ENCODE results near the gene F2RL1.

The F2RL1 gene

DNA sequence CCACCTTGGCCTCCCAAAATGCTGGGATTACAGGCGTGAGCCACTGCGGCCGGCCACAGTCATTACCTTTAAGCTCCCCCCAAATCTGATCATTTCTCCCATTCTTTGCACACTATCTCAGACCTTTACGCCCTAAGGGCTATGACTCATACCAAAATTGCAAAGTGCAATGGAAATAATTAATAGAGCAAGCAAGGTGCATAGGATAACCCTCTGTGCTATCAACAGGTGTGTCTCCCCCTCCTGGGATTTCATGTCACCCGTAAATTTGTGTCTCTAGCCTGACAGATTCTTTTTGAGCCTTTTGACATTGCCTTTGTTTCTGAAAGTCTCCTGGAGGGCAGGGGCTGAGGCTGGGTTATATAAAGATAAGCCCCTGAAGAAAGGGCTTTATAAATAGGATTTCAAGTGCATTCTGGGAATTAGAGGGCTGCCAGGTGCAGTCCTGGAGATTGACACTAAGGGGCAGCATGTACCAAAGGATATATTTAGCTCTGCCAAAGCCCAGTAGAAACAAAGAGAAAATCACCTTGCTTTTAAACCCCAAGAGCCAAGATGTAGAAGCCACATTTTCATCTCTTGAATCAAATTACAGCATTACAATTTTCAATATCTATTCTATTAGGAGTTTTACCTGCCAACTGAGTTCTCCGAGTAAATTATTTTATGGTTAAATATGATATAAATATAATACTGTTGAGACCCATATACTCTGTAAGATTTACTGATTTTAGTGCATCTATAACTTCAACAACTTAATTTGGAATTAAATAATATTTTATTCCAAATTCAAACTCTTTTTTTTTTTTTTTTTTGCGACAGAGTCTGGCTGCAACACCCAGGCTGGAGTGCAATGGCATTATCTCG lies 49.2 kb downstream of the F2RL1 start:
- TF ChIP-seq SIN3A (IDR thresholded peaks at IDR 0.05; ENCODE audit: borderline replicate concordance, insufficient read depth, low read length) (no peak), FOXP2 (optimal IDR thresholded peaks at IDR 0.05; ENCODE audit: borderline replicate concordance, extremely low read depth, extremely low read length, insufficient read depth) (no peak), POLR2AphosphoS5 (IDR thresholded peaks at IDR 0.05; ENCODE audit: low read depth, low read length) (no peak), TAF1 (IDR thresholded peaks at IDR 0.05; ENCODE audit: borderline replicate concordance, insufficient read depth, low read length) (no peak)
- TF ChIP-seq, protein P1, sequence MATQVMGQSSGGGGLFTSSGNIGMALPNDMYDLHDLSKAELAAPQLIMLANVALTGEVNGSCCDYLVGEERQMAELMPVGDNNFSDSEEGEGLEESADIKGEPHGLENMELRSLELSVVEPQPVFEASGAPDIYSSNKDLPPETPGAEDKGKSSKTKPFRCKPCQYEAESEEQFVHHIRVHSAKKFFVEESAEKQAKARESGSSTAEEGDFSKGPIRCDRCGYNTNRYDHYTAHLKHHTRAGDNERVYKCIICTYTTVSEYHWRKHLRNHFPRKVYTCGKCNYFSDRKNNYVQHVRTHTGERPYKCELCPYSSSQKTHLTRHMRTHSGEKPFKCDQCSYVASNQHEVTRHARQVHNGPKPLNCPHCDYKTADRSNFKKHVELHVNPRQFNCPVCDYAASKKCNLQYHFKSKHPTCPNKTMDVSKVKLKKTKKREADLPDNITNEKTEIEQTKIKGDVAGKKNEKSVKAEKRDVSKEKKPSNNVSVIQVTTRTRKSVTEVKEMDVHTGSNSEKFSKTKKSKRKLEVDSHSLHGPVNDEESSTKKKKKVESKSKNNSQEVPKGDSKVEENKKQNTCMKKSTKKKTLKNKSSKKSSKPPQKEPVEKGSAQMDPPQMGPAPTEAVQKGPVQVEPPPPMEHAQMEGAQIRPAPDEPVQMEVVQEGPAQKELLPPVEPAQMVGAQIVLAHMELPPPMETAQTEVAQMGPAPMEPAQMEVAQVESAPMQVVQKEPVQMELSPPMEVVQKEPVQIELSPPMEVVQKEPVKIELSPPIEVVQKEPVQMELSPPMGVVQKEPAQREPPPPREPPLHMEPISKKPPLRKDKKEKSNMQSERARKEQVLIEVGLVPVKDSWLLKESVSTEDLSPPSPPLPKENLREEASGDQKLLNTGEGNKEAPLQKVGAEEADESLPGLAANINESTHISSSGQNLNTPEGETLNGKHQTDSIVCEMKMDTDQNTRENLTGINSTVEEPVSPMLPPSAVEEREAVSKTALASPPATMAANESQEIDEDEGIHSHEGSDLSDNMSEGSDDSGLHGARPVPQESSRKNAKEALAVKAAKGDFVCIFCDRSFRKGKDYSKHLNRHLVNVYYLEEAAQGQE (IDR thresholded peaks at IDR 0.05; ENCODE audit: insufficient read depth in 1 of 2, low read depth in 2 of 2, low read length in 2 of 2), result no peak

DNA sequence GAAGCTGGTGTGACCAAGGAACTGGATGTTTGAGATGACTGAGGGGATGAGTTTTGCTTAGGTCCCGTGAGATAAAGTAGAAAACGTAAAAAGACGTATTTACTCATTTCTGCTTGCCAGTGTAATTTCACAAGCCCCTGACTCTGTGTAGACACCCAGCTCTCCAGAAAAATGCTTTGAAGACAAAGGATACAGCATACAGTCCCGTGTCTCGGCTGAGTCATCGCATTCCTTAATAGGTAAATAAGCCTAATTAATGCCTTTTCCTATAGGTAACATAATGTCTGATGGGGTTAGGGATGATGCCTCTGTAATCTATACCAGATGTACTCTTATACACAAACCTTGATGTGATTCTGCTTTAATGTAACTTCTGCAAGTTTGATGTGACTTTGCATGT lies 51.2 kb downstream of the F2RL1 start:
- TF ChIP-seq POLR2AphosphoS5 (IDR thresholded peaks at IDR 0.05; ENCODE audit: low read depth, low read length) (no peak), FOXP2 (optimal IDR thresholded peaks at IDR 0.05; ENCODE audit: borderline replicate concordance, extremely low read depth, extremely low read length, insufficient read depth) (no peak), SIN3A (IDR thresholded peaks at IDR 0.05; ENCODE audit: borderline replicate concordance, insufficient read depth, low read length) (no peak), TAF1 (IDR thresholded peaks at IDR 0.05; ENCODE audit: borderline replicate concordance, insufficient read depth, low read length) (no peak)
- TF ChIP-seq, protein P1 (IDR thresholded peaks at IDR 0.05; ENCODE audit: insufficient read depth in 1 of 2, low read depth in 2 of 2, low read length in 2 of 2), result no peak

DNA sequence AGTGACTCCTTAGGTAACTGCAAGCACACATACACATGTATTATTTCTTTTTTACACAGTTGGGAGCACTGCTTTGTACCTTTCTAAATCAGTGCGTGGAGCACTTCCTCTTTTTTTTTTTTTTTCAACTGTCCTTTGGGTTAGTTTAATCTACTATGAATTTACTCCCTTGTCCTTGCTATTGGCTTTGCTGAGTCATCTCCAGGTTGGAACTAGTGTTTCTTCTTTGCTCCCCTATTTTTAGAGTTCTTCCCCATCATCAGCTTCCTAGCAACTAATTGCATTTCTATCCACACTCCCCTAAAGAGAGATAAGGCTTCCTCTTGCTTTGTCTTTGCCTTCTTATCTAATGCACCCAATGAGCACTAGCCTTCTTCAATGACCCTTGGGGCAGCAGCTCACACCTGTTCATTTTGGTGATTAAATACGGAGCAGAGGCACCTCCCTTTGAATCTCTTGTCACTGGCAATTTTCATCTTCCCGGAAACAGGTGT lies 55.3 kb downstream of the F2RL1 start:
- TF ChIP-seq POLR2AphosphoS5 (IDR thresholded peaks at IDR 0.05; ENCODE audit: low read depth, low read length), result no peak
- TF ChIP-seq, protein P1 (IDR thresholded peaks at IDR 0.05; ENCODE audit: insufficient read depth in 1 of 2, low read depth in 2 of 2, low read length in 2 of 2), result no peak
- no peak for TF ChIP-seq SIN3A (IDR thresholded peaks at IDR 0.05; ENCODE audit: borderline replicate concordance, insufficient read depth, low read length)
- TF ChIP-seq TAF1 (IDR thresholded peaks at IDR 0.05; ENCODE audit: borderline replicate concordance, insufficient read depth, low read length), result no peak
- no peak for TF ChIP-seq FOXP2 (optimal IDR thresholded peaks at IDR 0.05; ENCODE audit: borderline replicate concordance, extremely low read depth, extremely low read length, insufficient read depth)
